Endothelial cell of umbilical vein (primary cell): ENCODE results near the gene USP2. TPM values are rescaled to one million over a fixed set of nuclear protein-coding genes. Genes with fewer than 3 reads are reported as not detected.

Source experiments
- BruUV-seq: library from RNA; stranded (reverse); fragments of 400-500 nt; replicated peaks from 2 replicates; lab custom pipeline; 2021; lab: Mats Ljungman, UMichigan
- CTCF ChIA-PET: fragments of 300-600, 350-600 bp; sonication (Branson Sonifier 250); formaldehyde crosslinking; loops from one replicate; lab custom pipeline; 2021; ENCODE audit warnings: antibody characterized with exemption, inconsistent platforms; lab: Charles Lee
- POLR2A ChIA-PET: fragments of 300-600, 350-600 bp; sonication (Branson Sonifier 250); formaldehyde crosslinking; loops from one replicate; lab custom pipeline; 2021; ENCODE audit warnings: antibody characterized with exemption, inconsistent platforms; lab: Charles Lee
- DNase-seq: peaks from one replicate; pipeline ENCODE4 v3.0.0-alpha.2; 2011; ENCODE audit warnings: low read depth, low spot score
- FAIRE-seq: peaks from 2 replicates; lab custom pipeline; 2011; peaks lifted over from hg19 to GRCh38; lab: Jason Lieb, UNC
- H2AFZ ChIP-seq: 2 replicates; pipeline ENCODE4 v1.6.0; 2012; ENCODE audit warnings: low read depth, low read length, control low read depth, inconsistent platforms
- H3K27ac ChIP-seq: 2 replicates; pipeline ENCODE4 v1.5.1; 2011; ENCODE audit warnings: low read depth, mild to moderate bottlenecking, control low read depth, low read length, moderate library complexity; ENCODE audit not compliant: insufficient read depth
- H3K27me3 ChIP-seq, 2 experiments: 2 replicates each; pipeline versions ENCODE4 v1.6.0 to v1.6.1; 2011; ENCODE audit warnings: low read length in 2 of 2, mixed read lengths in 1 of 2; ENCODE audit not compliant: control insufficient read depth in 2 of 2, insufficient read depth in 2 of 2
- H3K36me3 ChIP-seq, 2 experiments: 2 replicates in 1 of 2; 3 replicates in 1 of 2; pipeline ENCODE4 v1.5.1; 2011; ENCODE audit warnings: low read length in 2 of 2, mild to moderate bottlenecking in 1 of 2, moderate library complexity in 1 of 2; ENCODE audit not compliant: control insufficient read depth in 2 of 2, insufficient read depth in 2 of 2; ENCODE audit errors: extremely low read depth in 1 of 2
- H3K4me1 ChIP-seq: 3 replicates; pipeline ENCODE4 v1.5.1; 2011; ENCODE audit warnings: mild to moderate bottlenecking, low read length; ENCODE audit not compliant: control insufficient read depth, insufficient read depth; ENCODE audit errors: extremely low read depth
- H3K4me2 ChIP-seq: 2 replicates; pipeline ENCODE4 v1.6.1; 2011; ENCODE audit warnings: low read length, control low read depth, mixed read lengths; ENCODE audit not compliant: insufficient read depth
- H3K4me3 ChIP-seq, 3 experiments: fragments of 200-600 bp in 1 of 3; sonication (generic), shearing (Covaris generic) in 1 of 3; replicated peaks in 1 of 3; 2 replicates each; pipeline ENCODE4 v1.5.1; 2011 to 2016; ENCODE audit warnings: control low read depth in 3 of 3, low read length in 3 of 3, mild to moderate bottlenecking in 2 of 3, inconsistent platforms in 1 of 3, low read depth in 1 of 3, moderate library complexity in 1 of 3; ENCODE audit not compliant: insufficient read depth in 1 of 3
- H3K79me2 ChIP-seq: 2 replicates; pipeline ENCODE4 v1.6.0; 2012; ENCODE audit warnings: low read length, inconsistent platforms; ENCODE audit not compliant: control insufficient read depth, insufficient read depth
- H3K9ac ChIP-seq: replicated peaks from 2 replicates; pipeline ENCODE3; 2011; ENCODE audit warnings: low read length, control low read depth; ENCODE audit not compliant: insufficient read depth; ENCODE audit errors: extremely low read depth
- H3K9me1 ChIP-seq: replicated peaks from 3 replicates; pipeline ENCODE4 v1.6.0; 2011; ENCODE audit warnings: mild to moderate bottlenecking, low read length; ENCODE audit not compliant: control insufficient read depth, insufficient read depth; ENCODE audit errors: extremely low read depth
- H3K9me3 ChIP-seq: replicated peaks from 2 replicates; pipeline ENCODE4 v1.5.1; 2012; ENCODE audit warnings: low read length, inconsistent platforms; ENCODE audit not compliant: control insufficient read depth, insufficient read depth
- H4K20me1 ChIP-seq: replicated peaks from 2 replicates; pipeline ENCODE3; 2011; ENCODE audit warnings: mild to moderate bottlenecking, low read length; ENCODE audit not compliant: control insufficient read depth, insufficient read depth; ENCODE audit errors: extremely low read depth
- EZH2 ChIP-seq: IDR thresholded peaks from 2 replicates; pipeline ENCODE4 v1.6.1; 2012; ENCODE audit warnings: borderline replicate concordance, low read depth, mild to moderate bottlenecking, moderate library complexity, low read length, inconsistent platforms; ENCODE audit not compliant: severe bottlenecking
- FOS ChIP-seq: IDR thresholded peaks from 2 replicates; pipeline ENCODE4 v1.6.1; 2011; ENCODE audit warnings: mild to moderate bottlenecking, low read length, moderate library complexity, borderline replicate concordance; ENCODE audit not compliant: insufficient read depth
- GATA2 ChIP-seq: IDR thresholded peaks from 2 replicates; pipeline ENCODE4 v1.7.0; 2011; ENCODE audit warnings: low read depth, mild to moderate bottlenecking, moderate library complexity, mixed read lengths, low read length; ENCODE audit not compliant: insufficient read length, insufficient read depth
- JUN ChIP-seq: IDR thresholded peaks from 2 replicates; pipeline ENCODE4 v1.6.1; 2011; ENCODE audit warnings: borderline replicate concordance, low read depth; ENCODE audit not compliant: insufficient read length, insufficient read depth
- MYC ChIP-seq: IDR thresholded peaks from one replicate; pipeline ENCODE4 v1.6.1; 2011; ENCODE audit warnings: mild to moderate bottlenecking, low read depth, low read length
- POLR2A ChIP-seq: IDR thresholded peaks from 2 replicates; pipeline ENCODE4 v1.6.1; 2012; ENCODE audit warnings: low read depth, mild to moderate bottlenecking, control low read depth, low read length
- POLR2AphosphoS5 ChIP-seq: IDR thresholded peaks from 2 replicates; pipeline ENCODE4 v1.6.1; 2012; ENCODE audit warnings: low read depth, mild to moderate bottlenecking, control low read depth, low read length, moderate library complexity; ENCODE audit not compliant: insufficient read depth
- dilution Hi-C: fragments of 300-500 bp; cut with MboI; formaldehyde crosslinking; loops from one replicate; pipeline ENCODE4 v1.15.0; 2019; ENCODE audit warnings: low sequenced_read_pairs; ENCODE audit not compliant: extremely low pct_ligation_motif_present
- intact Hi-C: fragments of 100-400 bp; cut with micrococcal nuclease; formaldehyde crosslinking; loops from one replicate; pipeline ENCODE4 v1.10.0; 2022
- polyA plus RNA-seq, 4 experiments: library from polyadenylated mRNA; depleted of rRNA in 3 of 4; stranded (reverse) in 3 of 4; unstranded in 1 of 4; fragments of >200 nt; gene quantifications; 2 replicates each; pipeline versions ENCODE4 v1.2.1 to v1.2.3, GENCODE V29; 2011 to 2012; ENCODE audit warnings: missing spikeins in 1 of 4
- total RNA-seq: library from RNA; stranded (reverse); gene quantifications from 2 replicates; pipeline ENCODE4 v1.2.3, GENCODE V29; 2021
- TF ChIP-seq, protein P1 (sequence below), 2 donors: IDR thresholded peaks; 1 replicate in 1 of 2; 2 replicates in 1 of 2; pipeline ENCODE4 v1.5.1; 2011; ENCODE audit warnings: low read length in 2 of 2, mild to moderate bottlenecking in 2 of 2, moderate library complexity in 2 of 2, control low read depth in 1 of 2, inconsistent platforms in 1 of 2, low read depth in 1 of 2; ENCODE audit not compliant: insufficient read depth in 1 of 2; ENCODE audit errors: extremely low read depth in 1 of 2
- TF ChIP-seq, protein P2 (sequence below): IDR thresholded peaks from 2 replicates; pipeline ENCODE4 v1.6.1; 2011; ENCODE audit not compliant: insufficient read depth, insufficient read length

Gene USP2
- total and polyA plus RNA-seq, 2 donors (not counting 3 experiments of a cell fraction or from before 2014, with no cell fraction given), result 0.21 to 1.2 TPM

DNA sequence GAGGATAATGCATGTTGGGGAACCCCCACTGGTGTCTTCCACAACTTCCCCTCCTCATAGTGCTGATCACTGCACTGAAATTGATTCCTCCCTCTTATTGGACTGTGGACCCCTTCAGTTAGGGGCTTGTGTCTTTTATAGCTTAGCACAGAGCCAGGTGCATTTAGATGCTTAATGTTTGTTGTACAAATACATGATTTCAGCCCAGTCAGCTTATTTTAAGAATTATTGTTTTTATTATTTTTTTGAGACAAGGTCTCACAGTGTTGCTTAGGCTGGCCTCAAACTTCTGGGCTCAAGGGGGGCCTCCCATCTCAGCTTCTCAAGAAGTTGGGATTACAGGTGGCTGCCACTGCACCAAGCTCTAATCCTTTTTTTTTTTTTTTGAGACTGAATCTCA is 33.2 kb upstream of the USP2 start:
- intact Hi-C loops (no loop called here), dilution Hi-C loops (no loop called here)
- DNase-seq (no peak), FAIRE-seq (no peak)
- POLR2A ChIA-PET, result interaction anchor here (0.7 kb wide), 1 partner anchor 169 kb away, joined by 3 read pairs; no protein-coding TSS in a partner anchor
- Histone ChIP-seq H3K4me2 (no peak overlapping the region), H3K9me3 (no peaks in the 10 kb centered on the region), H2AFZ (no peak overlapping the region), H4K20me1 (no peaks in the 10 kb centered on the region), H3K27ac (no peak overlapping the region), H3K27me3 (no peaks in the 10 kb centered on the region), H3K4me1 (no peaks in the 10 kb centered on the region), H3K9ac (no peak overlapping the region), H3K79me2 (no peaks in the 10 kb centered on the region), H3K9me1 (no peaks in the 10 kb centered on the region), H3K36me3 (no peaks in the 10 kb centered on the region), H3K4me3 (no peak overlapping the region)
- TF ChIP-seq, protein P1, sequence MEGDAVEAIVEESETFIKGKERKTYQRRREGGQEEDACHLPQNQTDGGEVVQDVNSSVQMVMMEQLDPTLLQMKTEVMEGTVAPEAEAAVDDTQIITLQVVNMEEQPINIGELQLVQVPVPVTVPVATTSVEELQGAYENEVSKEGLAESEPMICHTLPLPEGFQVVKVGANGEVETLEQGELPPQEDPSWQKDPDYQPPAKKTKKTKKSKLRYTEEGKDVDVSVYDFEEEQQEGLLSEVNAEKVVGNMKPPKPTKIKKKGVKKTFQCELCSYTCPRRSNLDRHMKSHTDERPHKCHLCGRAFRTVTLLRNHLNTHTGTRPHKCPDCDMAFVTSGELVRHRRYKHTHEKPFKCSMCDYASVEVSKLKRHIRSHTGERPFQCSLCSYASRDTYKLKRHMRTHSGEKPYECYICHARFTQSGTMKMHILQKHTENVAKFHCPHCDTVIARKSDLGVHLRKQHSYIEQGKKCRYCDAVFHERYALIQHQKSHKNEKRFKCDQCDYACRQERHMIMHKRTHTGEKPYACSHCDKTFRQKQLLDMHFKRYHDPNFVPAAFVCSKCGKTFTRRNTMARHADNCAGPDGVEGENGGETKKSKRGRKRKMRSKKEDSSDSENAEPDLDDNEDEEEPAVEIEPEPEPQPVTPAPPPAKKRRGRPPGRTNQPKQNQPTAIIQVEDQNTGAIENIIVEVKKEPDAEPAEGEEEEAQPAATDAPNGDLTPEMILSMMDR (IDR thresholded peaks at IDR 0.05; ENCODE audit: extremely low read depth in 1 of 2, insufficient read depth in 1 of 2, low read depth in 1 of 2, low read length in 2 of 2), result no peak
- TF ChIP-seq POLR2AphosphoS5 (no peak), FOS (no peak), GATA2 (no peak), POLR2A (no peak), JUN (no peak), MYC (no peak), EZH2 (no peak)
- TF ChIP-seq, protein P2, sequence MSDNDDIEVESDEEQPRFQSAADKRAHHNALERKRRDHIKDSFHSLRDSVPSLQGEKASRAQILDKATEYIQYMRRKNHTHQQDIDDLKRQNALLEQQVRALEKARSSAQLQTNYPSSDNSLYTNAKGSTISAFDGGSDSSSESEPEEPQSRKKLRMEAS, result no peak
- CTCF ChIA-PET, result no interaction called here
- BruUV-seq, result no TSS peak
